ENCODE data around the gene DUT. TPM values are rescaled to one million over a fixed set of nuclear protein-coding genes. Genes with fewer than 3 reads are reported as not detected.

The DUT gene
- polyA plus RNA-seq, 3 donors, result 43.8 to 71.9 (median 62.3) TPM

GRCh38 chr15:48391950-48392349 is 60.7 kb downstream of the DUT start:
- no peak overlapping the region for H3K4me3 Mint-ChIP-seq
- H3K27ac ChIP-seq (ENCODE audit: low read depth in 1 of 2, low read length in 2 of 2), result no peak overlapping the region
- no peaks in the 10 kb centered on the region for H3K4me1 ChIP-seq (ENCODE audit: control insufficient read depth in 1 of 2, insufficient read depth in 2 of 2, low read length in 2 of 2)
- no CpG with 5 or more reads among the region's 2 CpGs for WGBS (ENCODE audit: insufficient coverage)
- no peaks in the 10 kb centered on the region for H3K27me3 ChIP-seq (ENCODE audit: control insufficient read depth in 2 of 2, insufficient read depth in 2 of 2, low read length in 2 of 2)
- no peaks in the 10 kb centered on the region for H4K20me1 ChIP-seq (ENCODE audit: insufficient read depth, low read length)
- H3K9me3 ChIP-seq (replicated peaks in 1 of 2; ENCODE audit: control insufficient read depth in 1 of 2, insufficient read depth in 1 of 2, low read length in 2 of 2), result no peaks in the 10 kb centered on the region
- H3K27ac Mint-ChIP-seq, result no peak overlapping the region
- no peaks in the 10 kb centered on the region for H3K79me2 ChIP-seq (ENCODE audit: insufficient read depth, low read length)
- H3K4me3 ChIP-seq (replicated peaks in 1 of 3; ENCODE audit: low read depth in 2 of 3, low read length in 3 of 3), result no peak overlapping the region
- H3K4me2 ChIP-seq (replicated peaks; ENCODE audit: extremely low read depth, low read length, poor library complexity, severe bottlenecking), result no peak overlapping the region
- DNase-seq, result no peak
- H3K9me3 Mint-ChIP-seq, result no peaks in the 10 kb centered on the region
- intact Hi-C loops (cut with micrococcal nuclease), result no loop called here
- no peaks in the 10 kb centered on the region for H3K36me3 Mint-ChIP-seq
- H3K27me3 Mint-ChIP-seq (ENCODE audit: low read depth in 3 of 3), result peaks cover 0 to 1% (median 0%) of the 10 kb centered on the region in 3 donors
- no peak overlapping the region for H2AFZ ChIP-seq (ENCODE audit: insufficient read depth, low read depth, low read length, poor library complexity, severe bottlenecking)
- TF ChIP-seq CTCF (IDR thresholded peaks at IDR 0.05), result no peak
- H3K4me1 Mint-ChIP-seq, result no peaks in the 10 kb centered on the region
- H3K9ac ChIP-seq (ENCODE audit: insufficient read depth, low read length, poor library complexity, severe bottlenecking), result no peak overlapping the region
- no peaks in the 10 kb centered on the region for H3K36me3 ChIP-seq (replicated peaks in 1 of 2; ENCODE audit: control insufficient read depth in 1 of 2, insufficient read depth in 2 of 2, low read length in 2 of 2)

GRCh38 chr15:48392356-48392755 is 61.1 kb downstream of the DUT start:
- TF ChIP-seq CTCF (IDR thresholded peaks at IDR 0.05), result no peak
- H3K4me2 ChIP-seq (replicated peaks; ENCODE audit: extremely low read depth, low read length, poor library complexity, severe bottlenecking), result no peak overlapping the region
- no peaks in the 10 kb centered on the region for H4K20me1 ChIP-seq (ENCODE audit: insufficient read depth, low read length)
- H3K4me3 Mint-ChIP-seq, result no peak overlapping the region
- H3K27me3 Mint-ChIP-seq (ENCODE audit: low read depth in 3 of 3), result peaks cover 0 to 1% (median 0%) of the 10 kb centered on the region in 3 donors
- H3K9me3 Mint-ChIP-seq, result no peaks in the 10 kb centered on the region
- H3K4me1 Mint-ChIP-seq, result no peaks in the 10 kb centered on the region
- H3K27me3 ChIP-seq (ENCODE audit: control insufficient read depth in 2 of 2, insufficient read depth in 2 of 2, low read length in 2 of 2), result no peaks in the 10 kb centered on the region
- H3K4me3 ChIP-seq (replicated peaks in 1 of 3; ENCODE audit: low read depth in 2 of 3, low read length in 3 of 3), result no peak overlapping the region
- no peak overlapping the region for H2AFZ ChIP-seq (ENCODE audit: insufficient read depth, low read depth, low read length, poor library complexity, severe bottlenecking)
- no peak for DNase-seq
- H3K79me2 ChIP-seq (ENCODE audit: insufficient read depth, low read length), result no peaks in the 10 kb centered on the region
- H3K9ac ChIP-seq (ENCODE audit: insufficient read depth, low read length, poor library complexity, severe bottlenecking), result no peak overlapping the region
- H3K27ac Mint-ChIP-seq, result no peak overlapping the region
- intact Hi-C loops (cut with micrococcal nuclease), result no loop called here
- no peaks in the 10 kb centered on the region for H3K9me3 ChIP-seq (replicated peaks in 1 of 2; ENCODE audit: control insufficient read depth in 1 of 2, insufficient read depth in 1 of 2, low read length in 2 of 2)
- no peaks in the 10 kb centered on the region for H3K36me3 Mint-ChIP-seq
- WGBS (ENCODE audit: insufficient coverage), result 96% methylated on average over 3 of the region's 4 CpGs
- no peaks in the 10 kb centered on the region for H3K36me3 ChIP-seq (replicated peaks in 1 of 2; ENCODE audit: control insufficient read depth in 1 of 2, insufficient read depth in 2 of 2, low read length in 2 of 2)
- H3K4me1 ChIP-seq (ENCODE audit: control insufficient read depth in 1 of 2, insufficient read depth in 2 of 2, low read length in 2 of 2), result no peaks in the 10 kb centered on the region
- no peak overlapping the region for H3K27ac ChIP-seq (ENCODE audit: low read depth in 1 of 2, low read length in 2 of 2)

Small RNA genes lying within 50 kb of the gene (small RNA-seq; reads per million reads assigned to genes)
- not detected for gene RF00019 (ENCODE audit: insufficient read length, low read depth)

Other genes with a start within 250 kb of the DUT start
- gene SLC24A5, start 210.4 kb upstream of the DUT start, polyA plus RNA-seq, result not detected
- gene MYEF2, start 153.1 kb upstream of the DUT start, polyA plus RNA-seq, result under 1 TPM in 1 of 3 donors, not detected in 2; 0.37 TPM
- gene CTXN2, start 139.8 kb upstream of the DUT start, polyA plus RNA-seq, result not detected
- gene SLC12A1, start 125.1 kb upstream of the DUT start, polyA plus RNA-seq, result not detected